ENCODE measurements around the gene EMID1.

DNA sequence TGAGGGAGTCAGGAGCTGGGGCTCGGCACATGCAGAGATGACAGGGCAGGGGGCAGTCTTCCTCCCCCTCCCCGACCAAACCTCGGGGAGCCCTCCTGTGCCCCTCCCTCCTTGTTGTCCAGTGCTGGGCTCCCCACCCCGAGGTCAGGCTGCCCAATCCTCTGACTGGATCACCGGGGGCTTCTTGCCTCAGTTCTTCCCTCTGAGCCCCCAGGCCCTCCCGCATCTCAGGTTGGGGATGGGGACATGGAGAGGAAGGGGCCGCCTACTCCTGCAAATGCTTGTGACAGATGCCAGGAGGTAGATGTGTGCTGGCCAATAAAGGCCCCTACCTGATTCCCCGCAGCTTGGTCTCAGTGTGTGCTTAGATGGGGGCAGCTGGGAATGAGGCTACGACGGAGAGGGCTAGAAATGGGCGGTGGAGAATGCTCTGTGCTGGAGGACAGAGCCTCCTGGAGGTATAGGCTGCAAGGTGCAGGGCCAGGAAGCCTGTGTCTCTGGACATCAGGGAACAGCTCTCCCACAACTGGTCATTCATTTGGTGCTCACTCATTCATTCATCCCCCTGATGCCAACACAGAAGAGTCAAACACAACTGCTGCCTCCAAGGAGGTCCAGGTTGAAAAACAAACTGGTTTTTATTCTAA is 53.7 kb downstream of the EMID1 start:
- TF ChIP-seq, protein P1, sequence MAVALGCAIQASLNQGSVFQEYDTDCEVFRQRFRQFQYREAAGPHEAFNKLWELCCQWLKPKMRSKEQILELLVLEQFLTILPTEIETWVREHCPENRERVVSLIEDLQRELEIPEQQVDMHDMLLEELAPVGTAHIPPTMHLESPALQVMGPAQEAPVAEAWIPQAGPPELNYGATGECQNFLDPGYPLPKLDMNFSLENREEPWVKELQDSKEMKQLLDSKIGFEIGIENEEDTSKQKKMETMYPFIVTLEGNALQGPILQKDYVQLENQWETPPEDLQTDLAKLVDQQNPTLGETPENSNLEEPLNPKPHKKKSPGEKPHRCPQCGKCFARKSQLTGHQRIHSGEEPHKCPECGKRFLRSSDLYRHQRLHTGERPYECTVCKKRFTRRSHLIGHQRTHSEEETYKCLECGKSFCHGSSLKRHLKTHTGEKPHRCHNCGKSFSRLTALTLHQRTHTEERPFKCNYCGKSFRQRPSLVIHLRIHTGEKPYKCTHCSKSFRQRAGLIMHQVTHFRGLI (tag by site-specific recombination; IDR thresholded peaks at IDR 0.05) = no peak
- TF ChIP-seq YY1 (tag by site-specific recombination; IDR thresholded peaks at IDR 0.05) = no peak
- TF ChIP-seq, protein P2, sequence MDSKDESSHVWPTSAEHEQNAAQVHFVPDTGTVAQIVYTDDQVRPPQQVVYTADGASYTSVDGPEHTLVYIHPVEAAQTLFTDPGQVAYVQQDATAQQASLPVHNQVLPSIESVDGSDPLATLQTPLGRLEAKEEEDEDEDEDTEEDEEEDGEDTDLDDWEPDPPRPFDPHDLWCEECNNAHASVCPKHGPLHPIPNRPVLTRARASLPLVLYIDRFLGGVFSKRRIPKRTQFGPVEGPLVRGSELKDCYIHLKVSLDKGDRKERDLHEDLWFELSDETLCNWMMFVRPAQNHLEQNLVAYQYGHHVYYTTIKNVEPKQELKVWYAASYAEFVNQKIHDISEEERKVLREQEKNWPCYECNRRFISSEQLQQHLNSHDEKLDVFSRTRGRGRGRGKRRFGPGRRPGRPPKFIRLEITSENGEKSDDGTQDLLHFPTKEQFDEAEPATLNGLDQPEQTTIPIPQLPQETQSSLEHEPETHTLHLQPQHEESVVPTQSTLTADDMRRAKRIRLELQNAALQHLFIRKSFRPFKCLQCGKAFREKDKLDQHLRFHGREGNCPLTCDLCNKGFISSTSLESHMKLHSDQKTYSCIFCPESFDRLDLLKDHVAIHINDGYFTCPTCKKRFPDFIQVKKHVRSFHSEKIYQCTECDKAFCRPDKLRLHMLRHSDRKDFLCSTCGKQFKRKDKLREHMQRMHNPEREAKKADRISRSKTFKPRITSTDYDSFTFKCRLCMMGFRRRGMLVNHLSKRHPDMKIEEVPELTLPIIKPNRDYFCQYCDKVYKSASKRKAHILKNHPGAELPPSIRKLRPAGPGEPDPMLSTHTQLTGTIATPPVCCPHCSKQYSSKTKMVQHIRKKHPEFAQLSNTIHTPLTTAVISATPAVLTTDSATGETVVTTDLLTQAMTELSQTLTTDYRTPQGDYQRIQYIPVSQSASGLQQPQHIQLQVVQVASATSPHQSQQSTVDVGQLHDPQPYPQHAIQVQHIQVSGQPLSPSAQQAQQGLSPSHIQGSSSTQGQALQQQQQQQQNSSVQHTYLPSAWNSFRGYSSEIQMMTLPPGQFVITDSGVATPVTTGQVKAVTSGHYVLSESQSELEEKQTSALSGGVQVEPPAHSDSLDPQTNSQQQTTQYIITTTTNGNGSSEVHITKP (tag by site-specific recombination; IDR thresholded peaks at IDR 0.05) = no peak
